HG03135 (cell line): ENCODE results near the gene BCAS1.
"Not testable (repeated sequence)": the region's sequence is repeated elsewhere in the genome, so short reads cannot be mapped to it uniquely, and the experiment has no call there.

Experiments used
- ATAC-seq: cut with Tn5 transposase; IDR thresholded peaks from one replicate; pipeline ENCODE4 v1.9.1; 2021; ENCODE audit warnings: mild to moderate bottlenecking, moderate library complexity; ENCODE audit not compliant: unreplicated experiment

Gene BCAS1

DNA sequence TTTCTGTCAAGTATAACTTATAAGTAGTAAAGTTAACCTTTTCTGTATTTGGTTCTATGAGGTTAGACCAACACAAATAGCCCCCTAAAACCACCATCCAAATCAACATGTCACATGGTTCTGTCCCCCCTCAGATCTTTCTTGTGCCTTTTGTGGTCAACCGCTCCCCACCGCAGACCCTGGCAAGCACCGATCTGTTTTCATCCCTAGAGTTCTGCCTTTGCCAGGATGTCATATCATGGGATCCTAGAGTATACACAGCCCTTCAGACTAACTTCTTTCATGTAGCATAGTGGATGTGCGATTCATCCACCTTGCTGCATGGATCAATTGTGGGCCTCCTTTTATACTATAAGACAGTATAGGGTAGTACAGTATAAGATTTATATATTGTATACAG, 124.3 kb downstream of the BCAS1 start:
- ATAC-seq = no peak

DNA sequence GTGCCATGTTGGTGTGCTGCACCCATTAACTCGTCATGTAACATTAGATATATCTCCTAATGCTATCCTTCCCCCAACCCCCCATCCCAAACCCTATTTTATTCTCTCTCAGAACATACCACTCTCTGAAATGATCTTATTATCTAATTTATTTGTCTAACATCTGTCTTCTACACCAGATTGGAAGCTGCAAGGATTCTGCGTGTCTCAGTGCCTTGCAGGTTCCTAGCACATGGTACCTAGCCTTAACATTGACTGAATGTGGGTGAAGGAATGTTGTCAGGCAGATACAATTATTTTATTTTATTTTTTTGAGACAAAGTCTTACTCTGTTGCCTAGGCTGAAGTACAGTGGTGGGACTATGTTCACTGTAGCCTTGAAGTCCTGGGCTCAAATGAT, 124.9 kb downstream of the BCAS1 start:
- ATAC-seq = no peak

DNA sequence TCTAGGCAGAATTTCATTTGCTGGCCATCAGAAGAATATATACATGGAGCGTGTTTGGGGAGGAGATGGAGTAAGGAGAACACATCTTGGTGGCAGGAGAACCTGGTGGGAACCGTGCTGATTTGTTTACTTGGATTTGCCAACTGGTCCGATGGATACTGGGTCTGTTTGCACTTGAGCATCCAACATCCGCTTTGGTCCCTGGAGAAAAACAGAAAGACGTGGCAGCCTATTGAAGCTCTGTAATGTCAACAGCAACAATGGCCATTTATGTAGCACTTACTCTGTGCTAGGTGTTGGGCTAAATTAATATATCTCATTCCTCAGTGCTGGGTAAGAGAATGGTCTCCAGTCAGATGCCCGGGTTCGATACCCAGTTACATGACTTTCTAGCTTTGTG, 125.6 kb downstream of the BCAS1 start:
- no peak for ATAC-seq

DNA sequence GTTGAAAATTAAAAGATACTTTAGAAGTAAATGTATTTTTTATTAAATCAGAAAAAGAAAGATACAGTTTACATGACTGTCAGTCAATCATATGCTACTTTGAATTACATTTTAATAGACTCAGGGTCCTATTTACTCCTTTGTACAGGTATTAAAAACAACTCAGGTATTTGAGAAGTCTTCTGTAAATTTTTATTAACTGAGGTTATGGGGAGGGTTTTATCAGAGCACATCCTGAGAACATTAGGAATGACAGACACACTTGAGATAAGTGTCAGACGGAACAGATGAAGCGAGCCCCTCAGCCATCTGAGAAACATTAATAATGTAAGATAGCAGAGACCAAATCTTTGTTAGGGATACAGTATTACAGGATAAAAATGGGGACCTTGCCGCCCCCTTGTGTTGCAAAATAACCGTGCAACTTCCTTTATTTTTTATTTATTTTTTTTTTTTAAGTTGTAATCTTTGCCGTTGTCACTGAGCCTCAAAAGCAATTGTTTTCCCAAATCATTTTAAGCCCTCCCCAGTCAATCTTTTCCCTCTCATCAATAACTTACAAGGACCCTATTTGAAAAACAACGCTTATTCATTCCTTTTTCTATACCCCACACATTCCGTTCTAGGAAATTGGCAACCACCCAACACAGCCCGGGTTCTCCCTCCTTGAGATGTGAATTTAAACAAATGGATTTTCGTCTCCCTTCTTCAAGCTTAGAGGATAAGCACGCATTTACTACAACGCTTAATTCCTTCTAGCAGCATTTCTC, 126.7 kb downstream of the BCAS1 start:
- ATAC-seq = no peak

DNA sequence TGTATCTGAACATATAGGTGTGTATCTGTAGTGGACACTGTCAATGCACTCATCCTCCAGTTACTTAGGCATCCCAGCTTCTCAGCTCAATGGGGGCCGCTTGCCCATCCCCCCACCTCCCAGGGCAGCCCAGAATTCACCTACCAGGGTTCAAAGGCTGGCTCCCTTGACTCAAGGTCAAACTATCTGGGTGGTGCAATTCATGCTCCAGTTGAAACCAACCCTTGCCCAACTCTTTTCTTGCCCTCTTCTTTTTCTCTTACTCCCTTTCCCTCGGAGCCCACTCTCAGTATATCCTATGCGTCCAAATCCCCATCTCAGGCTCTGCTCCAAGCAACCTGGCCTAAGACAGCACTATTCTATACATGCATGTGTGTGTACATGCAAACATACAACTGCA, 127.4 kb downstream of the BCAS1 start:
- ATAC-seq = no peak

DNA sequence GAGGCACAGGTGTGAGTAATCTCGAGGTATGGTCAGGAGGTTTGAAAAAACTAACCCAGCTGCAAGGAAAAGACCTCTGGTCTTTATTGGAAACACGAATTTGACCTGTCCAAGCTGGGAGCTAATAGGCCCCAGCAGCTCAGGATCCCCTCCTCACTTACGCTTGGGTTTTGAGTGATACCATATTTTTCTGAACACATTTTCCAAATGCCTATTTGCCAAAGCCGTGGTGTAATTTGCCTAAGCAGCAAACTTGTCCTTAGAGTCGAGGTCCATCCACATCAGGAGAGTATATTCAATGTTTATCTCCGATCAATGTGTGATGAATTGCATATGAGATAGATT, 128.0 kb downstream of the BCAS1 start:
- ATAC-seq = no peak

DNA sequence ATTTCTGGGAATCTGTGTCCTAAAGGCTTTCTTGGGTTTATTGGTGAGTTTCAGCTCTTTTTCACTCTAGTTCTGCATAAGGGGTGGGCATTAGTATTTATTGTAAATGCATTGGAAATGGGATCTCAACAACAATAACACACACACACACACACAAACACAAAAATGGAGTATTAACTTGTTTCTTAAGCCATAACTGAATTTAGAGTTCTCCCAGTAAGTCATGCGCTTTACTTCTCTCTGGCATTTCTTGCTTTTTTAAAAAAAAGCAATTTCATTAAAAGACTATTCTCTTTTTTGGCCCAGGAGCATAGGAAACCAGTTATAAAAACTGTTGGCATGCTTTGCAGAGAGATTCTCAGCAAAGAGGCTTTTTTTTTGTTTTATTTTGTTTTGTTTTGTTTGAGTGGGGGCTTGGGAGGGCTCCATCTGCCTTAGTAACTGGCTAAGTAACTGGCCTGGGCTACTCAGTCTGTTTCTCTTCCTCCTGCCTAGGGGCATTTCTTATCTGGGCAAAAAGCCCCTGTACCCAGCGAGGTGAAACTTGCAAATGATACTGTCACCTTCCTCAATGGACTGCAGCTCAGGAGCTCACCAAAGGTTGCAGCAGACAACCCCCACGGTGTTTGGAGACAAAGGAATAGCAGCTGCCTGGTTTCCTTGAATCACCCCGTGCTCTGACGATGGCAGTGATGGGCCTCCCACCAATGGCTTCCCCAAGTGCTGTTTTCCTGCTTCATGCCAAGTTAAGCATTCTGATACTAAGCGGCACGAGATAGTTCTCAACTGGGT, 128.5 kb downstream of the BCAS1 start:
- no peak for ATAC-seq

DNA sequence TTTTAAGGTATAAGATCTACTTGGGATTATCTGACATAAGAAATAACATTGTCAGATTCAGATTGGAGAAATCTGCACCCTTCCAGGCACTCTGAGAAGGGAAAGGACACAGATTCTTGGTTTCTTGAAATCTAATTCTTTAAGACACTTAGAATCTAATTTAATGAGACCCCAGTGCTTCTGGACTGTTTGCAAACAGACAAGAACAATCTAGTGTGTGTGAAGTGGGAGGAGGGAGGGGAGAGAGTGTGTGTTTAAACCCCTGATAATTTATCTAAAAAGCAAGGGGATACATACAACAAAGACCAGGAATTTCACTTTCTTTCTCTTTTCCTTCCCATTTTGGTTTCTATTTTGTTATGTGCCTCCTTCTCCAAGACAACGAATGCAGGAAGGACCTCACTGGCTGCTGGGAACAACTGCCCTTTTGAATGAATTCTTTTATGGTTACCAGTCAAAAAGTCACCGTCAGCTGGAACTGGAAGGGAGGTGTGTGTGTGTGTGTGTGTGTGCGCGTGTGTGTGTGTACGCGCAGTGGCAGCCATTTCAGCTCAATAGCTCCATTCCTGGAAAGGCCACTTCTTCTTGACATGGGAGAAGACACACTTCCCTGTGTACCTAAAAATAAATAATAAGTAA, 129.4 kb downstream of the BCAS1 start:
- no peak for ATAC-seq

DNA sequence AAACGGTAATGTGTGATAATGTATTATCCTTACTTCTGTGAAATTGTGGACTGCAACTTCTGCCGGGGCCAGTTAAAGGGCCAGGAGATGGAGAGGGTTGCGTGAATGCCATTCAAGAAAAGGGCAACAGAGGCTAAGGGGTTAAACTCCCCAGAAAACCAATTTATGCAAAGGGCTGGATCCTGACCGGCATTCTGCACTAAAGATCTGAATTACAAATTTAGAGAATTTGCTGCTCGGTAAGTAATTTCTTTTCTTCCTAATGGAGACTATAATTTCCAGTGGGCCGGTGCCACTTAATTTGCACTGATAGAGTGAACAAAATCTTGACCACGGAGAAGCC, 130.1 kb downstream of the BCAS1 start:
- ATAC-seq = no peak

DNA sequence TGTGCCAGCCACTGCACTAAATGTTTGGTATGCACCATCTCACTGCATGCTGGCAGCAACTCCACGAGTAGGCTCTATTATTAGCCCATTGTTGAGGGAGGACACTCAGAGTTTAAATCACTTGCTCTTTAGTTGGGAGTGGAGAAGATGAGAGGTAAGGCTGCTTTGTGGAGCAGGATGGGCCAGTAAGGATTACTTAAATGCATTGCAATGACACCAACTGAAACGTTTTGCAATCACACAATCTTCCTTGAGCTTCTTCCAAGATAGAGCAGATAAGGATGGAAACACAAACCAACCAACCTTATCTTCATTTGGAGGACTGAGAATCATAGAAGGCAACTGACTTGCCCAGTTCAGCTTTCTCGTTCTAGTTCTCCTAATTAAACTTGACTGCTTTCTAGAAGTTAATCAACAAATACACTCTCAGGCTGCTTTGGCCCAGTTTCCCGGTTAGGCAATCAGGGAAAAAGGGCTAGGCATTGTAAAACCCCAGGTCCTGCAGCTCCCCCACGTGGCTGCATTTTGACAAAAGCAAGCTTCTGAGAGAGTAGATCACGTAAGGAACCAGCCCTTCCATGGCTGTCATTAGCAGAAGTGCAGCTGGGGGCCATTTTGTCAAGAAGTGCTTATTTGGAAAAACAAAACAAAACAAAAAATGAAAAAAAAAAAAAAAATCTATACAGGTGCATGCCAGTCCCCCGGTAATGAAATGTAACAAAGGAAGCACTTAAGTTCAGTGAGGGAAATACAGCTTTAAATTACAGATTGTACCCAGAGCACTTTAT, 130.6 kb downstream of the BCAS1 start:
- ATAC-seq = peak; percentile 49

DNA sequence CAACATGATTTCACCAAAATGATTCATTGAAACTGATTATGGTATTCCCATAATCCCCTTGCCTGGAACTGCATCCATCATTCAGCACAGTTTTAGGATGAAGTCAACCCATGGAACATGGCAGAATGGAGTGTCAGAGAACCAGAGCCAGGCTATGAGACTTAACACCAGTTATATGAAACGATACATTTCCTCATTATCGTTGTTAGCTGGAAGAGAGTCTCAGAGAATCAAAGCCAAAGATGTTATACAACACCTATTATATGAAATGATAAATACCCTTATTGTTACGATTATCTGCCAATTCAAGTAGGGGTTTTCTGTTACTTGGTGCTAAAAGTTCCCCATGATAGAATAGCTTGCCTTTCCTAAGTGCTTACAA, 131.2 kb downstream of the BCAS1 start:
- no peak for ATAC-seq

DNA sequence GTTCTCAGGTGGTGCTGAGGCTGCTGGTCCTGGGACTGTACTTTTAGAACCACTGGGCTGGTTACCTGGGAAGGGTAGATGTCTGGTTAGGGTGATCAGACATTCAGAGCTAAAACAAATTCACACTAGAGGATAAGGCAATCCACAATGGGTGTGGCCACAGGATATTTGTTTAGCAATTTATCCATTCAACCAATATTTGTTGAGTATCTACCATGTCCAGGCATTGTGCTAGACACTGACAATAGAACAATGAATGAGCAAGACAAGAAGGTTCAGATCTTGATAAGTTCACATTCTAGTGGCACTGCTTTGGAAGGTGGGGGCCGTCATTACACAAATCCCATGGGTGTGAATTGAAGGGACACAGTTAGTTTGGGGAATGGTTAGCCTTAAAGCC, 131.7 kb downstream of the BCAS1 start:
- ATAC-seq = no peak

DNA sequence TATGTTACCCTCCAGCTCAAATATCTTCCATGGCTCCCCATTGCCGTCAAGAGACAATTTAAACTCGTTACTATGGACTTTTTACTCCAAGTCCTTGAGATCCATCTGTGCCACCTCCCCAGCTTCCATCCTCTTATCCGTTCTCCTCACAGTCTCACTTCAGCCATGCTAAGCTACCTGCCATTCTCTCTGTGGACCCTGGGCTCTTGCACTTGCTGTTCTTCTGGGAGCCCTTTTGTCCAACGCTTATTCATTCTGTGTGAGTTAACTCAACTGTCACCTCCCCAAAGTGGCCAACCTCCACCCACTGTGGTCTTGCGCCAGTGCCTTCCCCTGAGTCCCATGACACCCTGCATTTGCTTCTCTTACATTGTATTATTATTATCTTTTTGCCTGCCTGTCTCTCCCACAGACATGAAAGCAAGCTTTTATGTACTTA, 132.4 kb downstream of the BCAS1 start:
- ATAC-seq = no peak

DNA sequence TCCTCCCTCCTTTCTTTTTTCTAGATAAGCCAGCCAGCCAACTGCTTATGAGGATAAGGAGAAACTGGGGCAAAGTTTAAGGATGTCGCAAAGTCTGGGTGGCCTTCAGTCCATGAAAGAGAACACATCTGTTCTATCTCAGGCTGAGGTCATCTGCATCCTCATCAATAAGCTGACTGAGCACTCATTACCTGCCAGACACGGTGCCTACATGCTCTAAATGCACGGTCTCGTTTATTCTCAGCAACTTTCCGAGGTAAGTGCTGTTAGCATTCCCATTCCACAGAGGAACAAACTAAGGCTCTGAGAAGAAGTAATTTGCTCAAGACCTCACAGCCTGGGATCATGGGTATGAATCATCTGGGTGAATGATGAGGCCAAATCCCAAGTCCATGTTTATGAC, 133.1 kb downstream of the BCAS1 start:
- no peak for ATAC-seq

DNA sequence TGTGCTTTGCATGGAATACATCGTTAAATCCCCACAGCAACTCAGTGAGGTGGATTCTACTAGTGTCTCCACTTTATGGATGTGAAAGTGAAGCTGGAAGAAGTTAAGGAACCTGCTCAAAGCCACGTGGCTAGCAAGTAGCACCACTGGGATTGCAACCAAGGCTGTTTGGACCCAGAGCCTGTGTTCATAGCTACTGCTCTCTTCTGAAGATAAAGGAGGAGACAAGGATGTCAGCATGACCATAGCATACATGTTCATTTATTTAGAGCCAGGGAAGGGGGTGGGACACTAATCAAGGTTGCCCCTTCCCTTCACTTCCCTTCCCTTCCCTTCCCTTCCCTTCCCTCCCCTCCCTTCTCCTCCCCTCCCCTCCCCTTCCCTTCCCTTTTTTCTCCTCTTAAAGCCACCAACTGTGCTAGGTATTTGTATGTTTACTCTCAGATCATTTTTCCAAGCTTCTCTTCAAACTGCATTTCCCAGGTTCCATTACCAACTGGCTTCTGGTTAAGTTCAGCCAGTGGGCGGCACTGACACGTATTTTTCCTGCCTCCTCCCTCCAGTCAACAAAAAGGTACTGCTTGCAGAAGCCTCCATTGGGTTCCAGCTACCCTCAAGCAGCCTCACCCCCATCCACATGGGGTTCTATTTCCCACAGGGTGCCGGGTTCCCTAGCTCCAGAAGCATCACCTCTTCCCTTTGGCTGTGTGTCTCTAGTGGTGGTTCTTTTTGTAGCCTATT, 134.9 kb downstream of the BCAS1 start:
- no peak for ATAC-seq

DNA sequence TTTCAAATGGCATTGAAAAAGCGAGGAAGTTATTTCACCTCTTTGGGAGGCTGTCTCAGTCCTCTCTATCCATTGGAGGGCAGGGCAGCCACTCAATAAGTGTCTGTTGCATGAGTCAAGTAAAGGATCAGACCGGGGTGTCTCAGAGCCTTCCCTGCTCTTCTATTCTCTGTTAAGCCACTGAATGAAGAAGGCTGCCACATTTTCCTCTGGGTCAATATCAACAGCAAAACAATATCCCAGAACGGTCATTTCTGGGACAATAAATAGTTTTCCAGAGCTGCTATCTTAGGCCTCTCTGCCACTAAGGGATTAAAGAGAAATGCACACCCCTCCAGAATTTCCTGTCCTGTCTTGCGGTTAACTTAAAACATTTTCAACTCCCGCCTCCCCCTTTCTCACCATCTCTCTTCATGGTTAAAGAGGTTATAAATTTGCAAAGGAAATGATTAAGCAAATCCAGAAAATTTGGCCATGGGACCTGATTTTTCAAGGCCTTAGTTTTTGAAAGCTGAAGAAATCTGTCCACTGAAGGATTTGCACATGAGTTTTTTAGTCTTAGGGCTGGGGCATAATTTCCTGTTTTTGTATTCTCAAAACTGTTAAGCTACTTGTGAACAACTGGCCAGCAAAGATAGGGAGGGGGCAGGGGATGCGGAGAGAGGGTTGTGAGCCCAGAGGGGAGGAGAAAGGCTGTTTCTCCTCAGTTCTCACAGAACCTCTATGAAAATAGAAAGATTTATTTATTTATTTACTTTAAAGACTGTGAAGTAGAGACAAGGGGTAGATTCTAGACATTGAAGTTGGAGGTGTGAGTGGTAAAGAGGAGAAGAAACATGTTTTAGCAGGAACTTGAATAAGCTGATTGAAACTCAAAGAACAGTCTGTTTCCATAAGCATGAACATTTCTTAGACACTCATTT, 135.7 kb downstream of the BCAS1 start:
- ATAC-seq = peak; percentile 39

DNA sequence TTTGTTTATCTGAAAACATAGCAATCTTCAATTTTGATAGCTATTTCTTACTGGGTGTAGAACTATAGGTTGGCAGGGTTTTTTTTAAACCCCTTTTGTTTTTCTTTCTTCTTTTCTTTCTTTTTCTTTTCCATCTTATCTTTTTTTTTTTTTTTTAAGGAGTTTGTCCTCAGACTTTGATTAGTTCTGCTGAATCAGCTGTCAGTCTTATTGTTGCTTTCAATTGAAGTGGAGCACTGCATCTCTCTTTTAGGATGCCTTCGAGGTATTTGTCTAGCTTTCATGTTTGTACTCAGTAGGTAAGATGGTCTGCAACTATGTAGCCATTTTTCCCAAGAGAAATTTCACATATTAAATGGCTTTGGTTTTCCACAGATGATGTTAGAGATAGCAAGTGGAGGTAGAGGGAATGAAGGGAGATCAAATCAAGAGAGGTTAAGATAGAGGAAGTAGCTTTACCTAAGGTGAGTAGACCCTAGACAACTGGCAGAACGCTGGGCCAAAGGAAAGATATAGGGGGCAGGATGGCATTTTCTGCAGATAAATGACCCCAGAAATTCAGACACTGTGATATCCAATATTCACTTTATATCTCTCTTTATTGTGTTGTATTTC, 137.1 kb downstream of the BCAS1 start:
- no peak for ATAC-seq

DNA sequence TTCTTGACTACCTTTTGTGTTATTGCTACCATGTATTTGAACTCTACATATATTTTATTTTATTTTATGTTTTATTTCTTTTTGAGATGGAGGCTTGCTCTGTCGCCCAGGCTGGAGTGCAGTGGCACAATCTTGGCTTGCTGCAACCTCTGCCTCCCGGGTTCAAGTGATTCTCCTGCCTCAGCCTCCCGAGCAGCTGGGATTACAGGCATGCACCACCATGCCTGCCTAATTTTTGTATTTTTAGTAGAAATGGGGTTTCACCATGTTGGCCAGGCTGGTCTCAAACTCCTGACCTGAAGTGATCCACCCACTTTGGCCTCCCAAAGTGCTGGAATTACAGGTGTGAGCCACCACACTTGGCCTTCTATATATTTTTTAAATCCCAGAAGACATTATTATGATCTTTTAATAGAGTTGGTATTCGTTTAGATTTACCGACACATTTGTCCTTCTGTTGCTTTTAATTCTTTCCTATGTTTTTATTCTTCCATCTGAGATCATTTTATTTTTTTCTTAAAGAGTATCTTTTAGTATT, 137.7 kb downstream of the BCAS1 start:
- not testable (repeated sequence) for ATAC-seq

DNA sequence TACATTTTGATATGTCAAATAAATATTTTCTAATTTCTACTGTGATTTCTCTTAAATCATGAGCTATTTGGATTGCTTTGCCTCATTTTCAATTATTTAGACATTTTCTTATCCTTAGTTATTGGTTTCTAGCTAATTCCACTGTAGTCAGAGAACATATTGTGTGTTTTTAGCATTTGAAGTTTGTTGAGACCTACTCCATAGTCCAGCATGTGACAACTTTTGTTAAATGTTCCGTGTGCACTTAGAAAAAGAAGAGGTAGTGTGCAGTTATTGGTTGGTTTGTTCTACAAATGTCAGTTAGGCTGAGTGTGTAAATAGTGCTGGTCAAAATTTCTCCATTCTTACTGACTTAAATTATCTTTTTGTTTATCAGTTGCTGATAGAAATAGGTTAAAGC, 138.8 kb downstream of the BCAS1 start:
- no peak for ATAC-seq
